IMR-90 (cell line): ENCODE data around the gene EPC1. TPM values are rescaled to one million over a fixed set of nuclear protein-coding genes. Genes with fewer than 3 reads are reported as not detected.

Experiments used
- ATAC-seq: fragments of 200-7000 bp; cut with Tn5 transposase; 2 replicates; pipeline ENCODE4 v1.9.1; 2020; ENCODE audit warnings: low read depth, mild to moderate bottlenecking, moderate library complexity
- BruUV-seq: library from RNA; stranded (reverse); fragments of 400-500 nt; replicated peaks from 2 replicates; lab custom pipeline; 2021; lab: Mats Ljungman, UMichigan
- CTCF ChIA-PET: fragments of 300-600 bp; formaldehyde crosslinking; extraction: SDS; loops from one replicate; lab custom pipeline; 2021; ENCODE audit warnings: antibody characterized with exemption; lab: Yijun Ruan, JAX
- POLR2A ChIA-PET: fragments of 300-600 bp; sonication (Branson Sonifier 250); formaldehyde crosslinking; loops from one replicate; lab custom pipeline; 2022; ENCODE audit warnings: antibody characterized with exemption; ENCODE audit not compliant: unreplicated experiment; lab: Charles Lee
- DNase-seq: peaks from one replicate; pipeline ENCODE4 v3.0.0; 2013
- H2AFZ ChIP-seq: replicated peaks from 2 replicates; pipeline ENCODE3; 2013; ENCODE audit warnings: low read length, mild to moderate bottlenecking; ENCODE audit not compliant: poor library complexity
- H2AK5ac ChIP-seq: 2 replicates; pipeline ENCODE4 v1.6.1; 2013; ENCODE audit warnings: low read depth, low read length, inconsistent platforms
- H2AK9ac ChIP-seq: replicated peaks from 2 replicates; pipeline ENCODE3; 2013; ENCODE audit warnings: mild to moderate bottlenecking, low read depth, low read length, moderate library complexity; ENCODE audit not compliant: poor library complexity
- H2BK120ac ChIP-seq: 2 replicates; pipeline ENCODE4 v1.6.1; 2013; ENCODE audit warnings: low read depth, low read length, inconsistent platforms
- H2BK15ac ChIP-seq: 3 replicates; pipeline ENCODE4 v1.6.1; 2013; ENCODE audit warnings: low read depth, low read length, inconsistent platforms
- H2BK20ac ChIP-seq: 2 replicates; pipeline ENCODE4 v1.6.1; 2013; ENCODE audit warnings: low read depth, mild to moderate bottlenecking, inconsistent platforms, low read length, moderate library complexity
- H2BK5ac ChIP-seq: 2 replicates; pipeline ENCODE4 v1.6.1; 2013; ENCODE audit warnings: mild to moderate bottlenecking, low read depth, low read length, inconsistent platforms; ENCODE audit not compliant: poor library complexity, severe bottlenecking
- H3K14ac ChIP-seq: replicated peaks from 2 replicates; pipeline ENCODE4 v1.6.1; 2013; ENCODE audit warnings: low read depth, low read length, inconsistent platforms
- H3K18ac ChIP-seq: 2 replicates; pipeline ENCODE4 v1.6.1; 2013; ENCODE audit warnings: low read depth, low read length, control low read depth
- H3K23ac ChIP-seq: 2 replicates; pipeline ENCODE4 v1.6.1; 2013; ENCODE audit warnings: low read depth, low read length, inconsistent platforms
- H3K27ac ChIP-seq: 2 replicates; pipeline ENCODE4 v1.5.1; 2013; ENCODE audit warnings: mild to moderate bottlenecking, control low read depth, low read length; ENCODE audit not compliant: insufficient read depth
- H3K27me3 ChIP-seq: 2 replicates; pipeline ENCODE4 v1.6.1; 2013; ENCODE audit warnings: low read length; ENCODE audit not compliant: control insufficient read depth, insufficient read depth
- H3K36me3 ChIP-seq: 2 replicates; pipeline ENCODE4 v1.6.1; 2013; ENCODE audit warnings: low read length, mixed read lengths; ENCODE audit not compliant: control insufficient read depth, insufficient read depth
- H3K4ac ChIP-seq: 2 replicates; pipeline ENCODE4 v1.6.1; 2013; ENCODE audit warnings: low read depth, low read length, inconsistent platforms
- H3K4me1 ChIP-seq: 2 replicates; pipeline ENCODE4 v1.6.1; 2013; ENCODE audit warnings: low read length, mixed read lengths; ENCODE audit not compliant: control insufficient read depth, insufficient read depth
- H3K4me2 ChIP-seq: 2 replicates; pipeline ENCODE4 v1.6.1; 2013; ENCODE audit warnings: low read depth, mild to moderate bottlenecking, control low read depth, low read length, moderate library complexity
- H3K4me3 ChIP-seq: 2 replicates; pipeline ENCODE4 v1.5.1; 2013; ENCODE audit warnings: low read depth, mild to moderate bottlenecking, control low read depth, low read length, moderate library complexity; ENCODE audit not compliant: insufficient read depth
- H3K56ac ChIP-seq: 2 replicates; pipeline ENCODE4 v1.6.1; 2013; ENCODE audit warnings: low read length, inconsistent platforms; ENCODE audit not compliant: insufficient read depth; ENCODE audit errors: extremely low read depth
- H3K79me1 ChIP-seq, 2 experiments: 2 replicates each; pipeline ENCODE4 v1.6.1; 2013; ENCODE audit warnings: low read length in 2 of 2, inconsistent platforms in 1 of 2, low read depth in 1 of 2
- H3K9ac ChIP-seq: 2 replicates; pipeline ENCODE4 v1.6.1; 2013; ENCODE audit warnings: low read depth, low read length, control low read depth
- H3K9me1 ChIP-seq: 2 replicates; pipeline ENCODE4 v1.6.1; 2013; ENCODE audit warnings: low read length, inconsistent platforms; ENCODE audit not compliant: insufficient read depth
- H3K9me3 ChIP-seq: 2 replicates; pipeline ENCODE4 v1.6.1; 2013; ENCODE audit warnings: low read length; ENCODE audit not compliant: control insufficient read depth, insufficient read depth
- H4K20me1 ChIP-seq: 2 replicates; pipeline ENCODE4 v1.6.1; 2013; ENCODE audit warnings: low read length, inconsistent platforms; ENCODE audit not compliant: insufficient read depth
- H4K5ac ChIP-seq: 2 replicates; pipeline ENCODE4 v1.6.1; 2013; ENCODE audit warnings: mild to moderate bottlenecking, low read depth, low read length, control low read depth
- H4K8ac ChIP-seq, 2 experiments: 2 replicates each; pipeline ENCODE4 v1.6.1; 2013; ENCODE audit warnings: low read depth in 2 of 2, low read length in 2 of 2, control low read depth in 1 of 2, inconsistent platforms in 1 of 2
- H4K91ac ChIP-seq: 2 replicates; pipeline ENCODE4 v1.6.1; 2013; ENCODE audit warnings: low read depth, low read length, inconsistent platforms; ENCODE audit not compliant: insufficient read depth
- CHD1 ChIP-seq: IDR thresholded peaks from 2 replicates; pipeline ENCODE4 v1.6.1; 2012; ENCODE audit warnings: low read depth, low read length, improper control_type of control experiment
- MXI1 ChIP-seq: IDR thresholded peaks from 2 replicates; pipeline ENCODE4 v1.6.1; 2012; ENCODE audit warnings: low read depth, mild to moderate bottlenecking, low read length, moderate library complexity, borderline replicate concordance
- USF2 ChIP-seq: fragments of 150-350 bp; IDR thresholded peaks from 2 replicates; pipeline ENCODE4 v1.6.1; 2017; ENCODE audit warnings: mild to moderate bottlenecking, antibody characterized with exemption, low read length, low read depth
- WGBS, 2 experiments: methylation state at CpG; one replicate each; pipeline versions ENCODE4 v1.1.5 to v1.1.7; 2013; ENCODE audit warnings: missing lambda C conversion rate in 2 of 2; ENCODE audit not compliant: insufficient read length in 1 of 2; ENCODE audit errors: extremely low coverage in 2 of 2; 5-methylcytosine and 5-hydroxymethylcytosine counted together
- dilution Hi-C: fragments of 300-500 bp; cut with HindIII; formaldehyde crosslinking; loops from one replicate; pipeline ENCODE4 v1.14.3; 2018; ENCODE audit warnings: low sequenced_read_pairs; ENCODE audit not compliant: unreplicated experiment
- in situ Hi-C: fragments of 300-500 bp; cut with MboI; formaldehyde crosslinking; loops from 3 replicates; pipeline ENCODE4 v1.14.3; 2019; ENCODE audit warnings: low sequenced_read_pairs, inconsistent platforms, mixed read lengths
- intact Hi-C: fragments of 100-400 bp; cut with micrococcal nuclease; formaldehyde crosslinking; loops from 2 replicates; pipeline ENCODE4 v1.10.0; 2022
- polyA plus RNA-seq, 3 experiments: library from polyadenylated mRNA; depleted of rRNA; stranded (reverse); fragments of >200 nt; gene quantifications; 2 replicates each; pipeline ENCODE4 v1.2.3, GENCODE V29; 2012; ENCODE audit warnings: low replicate concordance in 1 of 3
- total RNA-seq: library from RNA; depleted of rRNA; stranded (reverse); fragments of >200 nt; gene quantifications from 2 replicates; pipeline ENCODE4 v1.2.3, GENCODE V29; 2012

The EPC1 gene
- total and polyA plus RNA-seq, 2 of the 4 experiments (the other 2 are of a cell fraction): 21.9 to 23.5 TPM

GRCh38 chr10:32350811-32351350, 3.9 kb upstream of the EPC1 start:
- no peak overlapping the region for H3K18ac ChIP-seq
- no peak overlapping the region for H2BK120ac ChIP-seq
- ChIA-PET CTCF (no interaction called here), POLR2A (no interaction called here)
- H4K5ac ChIP-seq: no peak overlapping the region
- H2AK5ac ChIP-seq: no peak overlapping the region
- TF ChIP-seq USF2 (no peak), CHD1 (no peak), MXI1 (no peak)
- BruUV-seq: no TSS peak
- dilution Hi-C loops (no loop called here), in situ Hi-C loops (no loop called here), intact Hi-C loops (no loop called here)
- H3K14ac ChIP-seq: no peak overlapping the region
- H3K23ac ChIP-seq: no peak overlapping the region
- no peak overlapping the region for H3K4me2 ChIP-seq
- no peak for DNase-seq
- no peak overlapping the region for H2BK5ac ChIP-seq
- no peak overlapping the region for H4K8ac ChIP-seq
- H4K20me1 ChIP-seq: peaks cover 2% of the 10 kb centered on the region
- no peak overlapping the region for H2BK20ac ChIP-seq
- no peaks in the 10 kb centered on the region for H3K9me1 ChIP-seq
- H3K27me3 ChIP-seq: no peaks in the 10 kb centered on the region
- H2BK15ac ChIP-seq: no peak overlapping the region
- H3K4ac ChIP-seq: no peak overlapping the region
- H3K4me1 ChIP-seq: peaks cover 5% of the 10 kb centered on the region
- H3K27ac ChIP-seq: no peak overlapping the region
- no peak overlapping the region for H2AK9ac ChIP-seq
- no peak overlapping the region for H3K9ac ChIP-seq
- no peaks in the 10 kb centered on the region for H3K36me3 ChIP-seq
- no peak for ATAC-seq
- peaks cover 25 to 39% of the 10 kb centered on the region in 2 experiments; a peak in 3 of 4 replicates for H3K79me1 ChIP-seq
- no peak overlapping the region for H3K4me3 ChIP-seq
- H3K9me3 ChIP-seq: no peaks in the 10 kb centered on the region
- H2AFZ ChIP-seq: no peak overlapping the region
- 40% methylated on average over 1 of the region's 3 CpGs; no CpG with 5 or more reads in 1 of the 2 experiments for WGBS, 2 experiments
- no peak overlapping the region for H3K56ac ChIP-seq
- no peak overlapping the region for H4K91ac ChIP-seq
